ENCODE results near the gene TNFRSF13B.
"Not testable (repeated sequence)": the region's sequence is repeated elsewhere in the genome, so short reads cannot be mapped to it uniquely, and the experiment has no call there.

Gene TNFRSF13B

DNA sequence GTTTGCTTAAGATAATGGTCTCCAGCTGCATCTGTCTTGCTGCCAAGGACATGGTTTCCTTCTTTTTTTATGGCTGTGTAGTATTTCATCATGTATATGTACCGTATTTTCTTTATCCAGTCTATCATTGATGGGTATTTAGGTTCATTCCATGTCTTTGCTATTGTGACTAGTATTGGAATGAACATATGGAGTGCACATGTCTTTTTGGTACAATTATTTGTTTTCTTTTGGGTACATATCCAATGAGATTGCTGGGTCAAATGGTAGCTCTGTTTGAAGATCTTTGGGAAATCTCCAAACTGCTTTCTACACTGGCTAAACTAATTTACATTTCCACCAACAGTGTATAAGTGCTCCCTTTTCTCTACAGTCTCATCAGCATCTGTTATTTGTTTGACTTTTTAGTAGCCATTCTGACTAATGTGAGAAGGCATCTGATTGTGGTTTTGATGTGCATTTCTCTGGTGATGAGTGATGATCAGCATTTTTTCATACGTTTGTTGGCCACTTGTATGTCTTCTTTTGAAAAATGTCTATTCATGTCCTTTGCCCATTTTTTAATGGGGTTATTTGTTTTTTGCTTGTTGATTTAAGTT lies 66.2 kb downstream of the TNFRSF13B start:
- Mint-ChIP-seq H3K4me3 (no peak overlapping the region), H3K9me3 (peaks cover 1% of the 10 kb centered on the region), H3K36me3 (peaks cover 2% of the 10 kb centered on the region), H3K27me3 (peaks cover 26% of the 10 kb centered on the region), H3K27ac (no peak overlapping the region), H3K4me1 (peaks cover 6% of the 10 kb centered on the region)
- no peak for DNase-seq (ENCODE audit: low spot score in 2 of 2)
- ATAC-seq (ENCODE audit: low read depth), result no peak

DNA sequence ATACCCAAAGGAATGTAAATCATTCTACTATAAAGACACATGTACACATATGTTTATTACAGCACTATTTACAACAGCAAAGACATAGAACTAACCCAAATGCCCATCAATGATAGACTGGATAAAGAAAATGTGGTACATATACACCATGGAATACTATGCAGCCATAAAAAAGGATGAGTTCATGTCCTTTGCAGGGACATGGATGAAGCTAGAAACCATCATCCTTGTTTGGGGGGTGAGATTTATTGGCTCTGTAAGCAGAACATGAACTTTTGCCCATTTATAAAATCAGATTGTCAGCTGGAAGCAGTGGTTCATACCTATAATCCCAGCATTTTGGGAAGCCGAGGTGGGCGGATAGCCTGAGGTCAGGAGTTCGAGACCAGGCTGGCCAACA lies 68.8 kb downstream of the TNFRSF13B start:
- ATAC-seq (ENCODE audit: low read depth); H3K9me3 Mint-ChIP-seq; H3K27ac Mint-ChIP-seq; H3K36me3 Mint-ChIP-seq; DNase-seq (ENCODE audit: low spot score in 2 of 2); H3K4me1 Mint-ChIP-seq; H3K4me3 Mint-ChIP-seq: not testable (repeated sequence)
- H3K27me3 Mint-ChIP-seq, result peaks cover 23% of the 10 kb centered on the region

DNA sequence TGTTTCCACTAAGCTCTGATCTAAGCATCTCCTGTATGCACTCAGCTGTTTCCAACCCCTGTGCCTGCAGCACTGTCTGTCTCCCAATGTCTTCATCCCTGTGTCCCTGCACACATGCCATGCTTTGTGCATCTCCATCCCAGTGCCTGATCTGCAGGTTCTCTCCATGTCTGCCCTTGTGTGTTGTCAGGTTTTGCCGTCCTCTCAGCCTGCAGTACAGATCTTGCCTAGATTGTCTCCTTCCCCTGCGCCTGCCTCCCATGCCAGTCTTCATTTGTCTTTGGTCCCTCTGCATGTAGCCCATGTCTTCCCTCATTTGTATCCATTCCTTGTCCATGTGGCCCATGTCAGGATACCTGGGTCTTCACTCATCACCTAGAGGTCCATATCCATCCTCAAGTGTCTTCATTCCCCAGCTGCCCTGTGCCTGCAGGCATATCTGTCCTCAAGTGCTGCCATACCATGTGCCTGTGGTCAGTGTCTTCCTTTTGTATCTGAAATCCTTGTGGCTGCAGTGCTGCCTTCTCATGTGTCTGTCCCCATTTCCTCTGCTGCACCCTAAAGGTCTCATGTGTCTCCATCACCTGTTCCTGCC lies 71.5 kb downstream of the TNFRSF13B start:
- H3K27ac Mint-ChIP-seq, result no peak overlapping the region
- H3K27me3 Mint-ChIP-seq, result peaks cover 22% of the 10 kb centered on the region
- peaks cover 2% of the 10 kb centered on the region for H3K36me3 Mint-ChIP-seq
- ATAC-seq (ENCODE audit: low read depth), result no peak
- no peak for DNase-seq (ENCODE audit: low spot score in 2 of 2)
- peaks cover 3% of the 10 kb centered on the region for H3K4me1 Mint-ChIP-seq
- peaks cover 1% of the 10 kb centered on the region for H3K9me3 Mint-ChIP-seq
- no peak overlapping the region for H3K4me3 Mint-ChIP-seq

DNA sequence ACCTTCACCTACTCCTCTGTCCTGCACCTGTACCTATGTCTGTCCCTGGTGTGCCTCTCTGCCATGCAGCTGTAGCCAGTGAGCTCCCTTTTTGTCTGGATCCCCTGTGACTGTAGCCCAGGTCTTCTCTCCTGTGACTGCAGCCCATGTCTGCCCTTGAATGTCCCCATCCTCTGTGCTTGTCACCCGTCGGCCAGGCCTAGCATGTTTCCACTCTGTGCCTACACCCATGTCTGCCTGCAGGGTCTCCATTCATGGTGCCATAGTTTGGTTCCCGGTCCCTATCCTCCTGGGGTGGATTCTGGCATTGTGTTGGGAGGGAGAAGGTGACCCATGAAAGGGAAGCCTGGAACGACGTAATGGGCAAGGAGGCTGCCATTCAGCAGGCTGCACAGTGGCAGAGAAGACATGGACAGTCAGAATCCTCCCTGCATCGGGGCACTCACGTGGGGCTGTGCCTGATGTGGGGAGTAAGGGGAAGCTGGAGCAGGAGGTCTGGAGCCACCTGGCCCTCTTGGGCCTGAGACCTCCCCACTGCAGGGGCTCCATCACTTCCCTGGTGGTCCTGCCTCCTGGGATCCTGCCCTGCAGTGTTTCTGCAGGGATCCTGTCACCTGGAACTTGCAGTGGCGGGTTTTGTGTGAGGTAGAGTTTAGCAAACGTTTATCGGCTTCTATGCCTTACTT lies 74.6 kb downstream of the TNFRSF13B start:
- not testable (repeated sequence) for H3K36me3 Mint-ChIP-seq; H3K4me3 Mint-ChIP-seq; H3K9me3 Mint-ChIP-seq; DNase-seq (ENCODE audit: low spot score in 2 of 2); ATAC-seq (ENCODE audit: low read depth); H3K4me1 Mint-ChIP-seq
- peaks cover 21% of the 10 kb centered on the region for H3K27me3 Mint-ChIP-seq
- H3K27ac Mint-ChIP-seq, result peak overlapping the region; percentile 3

DNA sequence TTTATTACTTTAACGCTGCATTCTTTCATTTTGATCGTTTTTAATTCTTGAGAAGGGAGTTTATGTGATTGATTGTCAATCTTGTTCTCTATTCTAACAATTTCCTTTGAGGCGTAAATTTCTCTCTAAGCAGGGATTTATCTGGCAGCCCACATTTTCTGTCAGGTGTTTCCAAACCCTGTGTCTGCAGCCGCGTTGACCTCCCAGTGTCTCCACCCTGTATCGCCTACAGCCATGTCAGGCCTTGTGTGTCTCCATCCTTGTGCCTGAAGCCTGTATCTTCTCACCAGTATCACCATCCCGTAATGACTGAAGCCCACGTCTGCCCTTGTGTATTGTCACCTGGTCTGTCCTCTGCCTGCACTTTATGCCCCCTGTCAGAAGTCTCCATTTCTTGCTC lies 75.7 kb downstream of the TNFRSF13B start:
- not testable (repeated sequence) for H3K27ac Mint-ChIP-seq; ATAC-seq (ENCODE audit: low read depth); H3K4me3 Mint-ChIP-seq; H3K36me3 Mint-ChIP-seq; H3K4me1 Mint-ChIP-seq; DNase-seq (ENCODE audit: low spot score in 2 of 2); H3K9me3 Mint-ChIP-seq
- H3K27me3 Mint-ChIP-seq, result peaks cover 15% of the 10 kb centered on the region

DNA sequence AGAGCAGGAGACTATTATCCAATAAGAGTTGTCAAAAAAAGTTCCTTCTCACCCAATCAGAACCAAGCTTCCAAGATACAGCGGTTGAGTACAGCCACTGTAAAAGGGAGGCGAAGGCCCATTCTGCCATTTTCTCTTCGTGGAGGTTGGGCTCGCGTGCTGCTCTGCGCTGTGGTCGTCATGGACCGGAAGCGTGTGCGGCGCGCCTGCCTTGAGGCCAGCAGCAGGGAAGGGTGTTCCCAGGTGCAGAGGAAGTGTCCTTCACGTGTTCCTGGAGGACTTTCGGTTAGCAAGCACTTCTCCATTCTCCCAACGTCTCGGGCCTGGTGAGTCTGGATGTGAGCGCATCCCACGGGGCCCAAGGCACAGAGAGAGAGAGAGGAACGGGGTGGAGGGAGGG lies 78.4 kb downstream of the TNFRSF13B start:
- not testable (repeated sequence) for H3K9me3 Mint-ChIP-seq; H3K4me1 Mint-ChIP-seq; H3K4me3 Mint-ChIP-seq; ATAC-seq (ENCODE audit: low read depth); H3K36me3 Mint-ChIP-seq; H3K27ac Mint-ChIP-seq; DNase-seq (ENCODE audit: low spot score in 2 of 2); H3K27me3 Mint-ChIP-seq

DNA sequence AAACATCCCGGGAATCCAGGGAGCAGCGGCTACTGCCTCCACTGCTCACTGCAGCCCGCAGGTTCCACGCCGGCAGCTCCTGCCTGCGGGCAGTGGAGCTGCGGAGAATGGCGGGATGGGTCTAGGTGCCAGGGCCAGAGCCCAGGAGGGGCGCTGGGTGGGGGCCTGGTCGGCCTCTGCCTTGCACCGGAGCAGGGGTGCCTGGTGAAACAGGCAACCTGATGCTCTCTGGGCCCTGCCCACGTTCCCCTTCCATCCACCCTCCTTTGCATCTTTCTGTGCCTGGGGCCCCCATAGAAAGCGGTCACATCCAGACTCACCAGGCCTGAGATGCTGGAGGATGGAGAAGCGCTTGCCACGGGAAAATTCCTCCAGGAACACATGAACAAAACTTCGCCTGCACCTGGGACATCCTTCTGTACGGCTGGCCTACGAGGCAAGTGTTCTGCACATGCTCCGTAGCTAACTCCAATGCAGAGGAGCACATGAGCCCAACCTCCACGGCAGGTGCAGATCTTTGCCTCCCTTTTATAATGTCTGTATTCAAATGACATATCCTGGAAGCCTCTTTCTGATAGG lies 79.0 kb downstream of the TNFRSF13B start:
- not testable (repeated sequence) for DNase-seq (ENCODE audit: low spot score in 2 of 2); H3K27ac Mint-ChIP-seq; H3K4me3 Mint-ChIP-seq; H3K36me3 Mint-ChIP-seq; H3K9me3 Mint-ChIP-seq; H3K4me1 Mint-ChIP-seq; H3K27me3 Mint-ChIP-seq; ATAC-seq (ENCODE audit: low read depth)

DNA sequence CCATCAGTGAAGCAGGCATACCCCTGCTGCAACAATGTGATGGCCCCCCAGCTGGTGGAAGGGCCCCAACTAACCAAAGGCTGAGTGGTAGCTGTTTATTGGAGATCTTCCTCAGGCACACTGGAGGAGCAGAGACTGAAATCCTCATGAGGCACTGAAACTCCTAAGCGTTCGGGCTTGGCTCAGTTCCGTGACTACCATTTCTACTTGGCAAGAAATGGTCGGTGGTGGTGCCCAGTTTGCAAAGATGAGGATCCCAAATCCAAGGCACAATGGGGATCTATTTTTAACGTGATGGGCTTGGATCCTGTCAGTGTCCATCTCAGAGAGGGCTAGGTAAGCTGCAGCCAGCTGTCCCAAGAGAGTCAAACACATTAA lies 82.8 kb downstream of the TNFRSF13B start:
- DNase-seq (ENCODE audit: low spot score in 2 of 2) (no peak), ATAC-seq (ENCODE audit: low read depth) (no peak)
- Mint-ChIP-seq H3K36me3 (no peaks in the 10 kb centered on the region), H3K27ac (no peak overlapping the region), H3K9me3 (no peaks in the 10 kb centered on the region), H3K4me3 (no peak overlapping the region), H3K27me3 (no peaks in the 10 kb centered on the region), H3K4me1 (no peaks in the 10 kb centered on the region)

Data from memory B cell (primary cell).